Retinal pigment epithelial cell (primary cell): ENCODE results near the gene GABARAPL2.
"Not testable (repeated sequence)": the region's sequence is repeated elsewhere in the genome, so short reads cannot be mapped to it uniquely, and the experiment has no call there.

Source experiments
- DNase-seq: peaks from one replicate; pipeline ENCODE4 v3.0.0-alpha.2; 2010; ENCODE audit warnings: low read depth
- H3K4me3 ChIP-seq: 2 replicates; pipeline ENCODE4 v1.5.1; 2011; ENCODE audit warnings: mild to moderate bottlenecking, low read length, control low read depth, moderate library complexity
- TF ChIP-seq, protein P1 (sequence below): conservative IDR thresholded peaks from 2 replicates; pipeline ENCODE4 v1.5.1; 2011; ENCODE audit warnings: low read depth, low read length, control low read depth, inconsistent platforms

Gene GABARAPL2

GRCh38 chr16:75541236-75541635, 24.9 kb upstream of the GABARAPL2 start:
- no peak overlapping the region for H3K4me3 ChIP-seq
- DNase-seq: no peak
- TF ChIP-seq, protein P1, sequence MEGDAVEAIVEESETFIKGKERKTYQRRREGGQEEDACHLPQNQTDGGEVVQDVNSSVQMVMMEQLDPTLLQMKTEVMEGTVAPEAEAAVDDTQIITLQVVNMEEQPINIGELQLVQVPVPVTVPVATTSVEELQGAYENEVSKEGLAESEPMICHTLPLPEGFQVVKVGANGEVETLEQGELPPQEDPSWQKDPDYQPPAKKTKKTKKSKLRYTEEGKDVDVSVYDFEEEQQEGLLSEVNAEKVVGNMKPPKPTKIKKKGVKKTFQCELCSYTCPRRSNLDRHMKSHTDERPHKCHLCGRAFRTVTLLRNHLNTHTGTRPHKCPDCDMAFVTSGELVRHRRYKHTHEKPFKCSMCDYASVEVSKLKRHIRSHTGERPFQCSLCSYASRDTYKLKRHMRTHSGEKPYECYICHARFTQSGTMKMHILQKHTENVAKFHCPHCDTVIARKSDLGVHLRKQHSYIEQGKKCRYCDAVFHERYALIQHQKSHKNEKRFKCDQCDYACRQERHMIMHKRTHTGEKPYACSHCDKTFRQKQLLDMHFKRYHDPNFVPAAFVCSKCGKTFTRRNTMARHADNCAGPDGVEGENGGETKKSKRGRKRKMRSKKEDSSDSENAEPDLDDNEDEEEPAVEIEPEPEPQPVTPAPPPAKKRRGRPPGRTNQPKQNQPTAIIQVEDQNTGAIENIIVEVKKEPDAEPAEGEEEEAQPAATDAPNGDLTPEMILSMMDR: no peak

- DNase-seq: not testable (repeated sequence)
Measured at GRCh38 chr16:75542462-75542861, 23.7 kb upstream of the GABARAPL2 start.

DNA sequence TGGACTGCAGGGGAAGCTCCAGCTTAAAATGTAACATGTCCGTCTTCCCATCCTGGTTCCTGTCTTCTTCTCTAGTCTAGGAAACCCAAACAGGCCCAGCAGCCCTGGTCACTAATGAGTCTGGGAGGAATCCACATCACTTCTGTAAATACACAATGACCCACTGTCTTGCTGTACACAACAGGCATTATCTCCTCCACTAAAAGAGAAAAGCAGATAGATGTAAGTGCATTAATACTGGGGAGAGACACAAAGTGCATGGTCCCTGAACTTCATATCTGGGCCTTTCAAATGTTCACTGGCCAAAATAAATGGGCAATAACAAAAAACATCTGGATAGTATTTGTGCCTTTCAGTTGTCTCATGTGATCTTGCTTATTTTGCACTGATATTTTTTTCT, 20.3 kb upstream of the GABARAPL2 start:
- not testable (repeated sequence) for DNase-seq, H3K4me3 ChIP-seq

More at GRCh38 chr16:75542462-75542861, 23.7 kb upstream of the GABARAPL2 start:
- not testable (repeated sequence) for H3K4me3 ChIP-seq

- no peak for DNase-seq
- H3K4me3 ChIP-seq: no peak overlapping the region
- TF ChIP-seq, protein P1: no peak
Measured at GRCh38 chr16:75546293-75546692, 19.9 kb upstream of the GABARAPL2 start.

GRCh38 chr16:75548456-75548855, 17.7 kb upstream of the GABARAPL2 start:
- H3K4me3 ChIP-seq, DNase-seq: not testable (repeated sequence)

GRCh38 chr16:75550211-75550662, 15.9 kb upstream of the GABARAPL2 start:
- DNase-seq: no peak
- no peak overlapping the region for H3K4me3 ChIP-seq
- TF ChIP-seq, protein P1: peak; percentile 50

DNA sequence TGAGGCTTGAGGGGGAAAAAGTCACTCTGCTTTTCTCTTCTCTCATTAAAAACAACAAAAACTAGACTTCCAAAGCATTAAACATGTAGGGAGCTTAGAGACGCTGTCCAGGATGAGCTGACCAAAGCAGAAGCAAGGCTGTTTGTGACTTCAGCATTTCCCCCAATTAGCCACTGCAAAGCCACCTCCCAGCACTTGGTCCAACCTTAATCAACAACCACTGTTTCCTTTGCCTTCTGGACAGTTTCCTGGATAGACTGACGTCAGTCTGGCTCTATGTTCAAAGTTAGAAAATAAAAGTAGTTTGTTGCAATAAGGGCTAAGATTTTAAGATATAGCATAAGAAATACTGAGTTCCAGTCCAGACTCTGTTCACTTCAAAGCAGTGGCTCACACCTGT, 13.2 kb upstream of the GABARAPL2 start:
- DNase-seq: no peak
- H3K4me3 ChIP-seq: no peak overlapping the region
- TF ChIP-seq, protein P1: no peak

- TF ChIP-seq, protein P1: no peak
- H3K4me3 ChIP-seq: peak overlapping the region; percentile 74
- peak; percentile 69 for DNase-seq
Measured at GRCh38 chr16:75555213-75555706, 10.9 kb upstream of the GABARAPL2 start.

- H3K4me3 ChIP-seq: peak within 1 kb of the TSS; percentile 74
- TF ChIP-seq, protein P1: peak; percentile 1
- DNase-seq: peak; percentile 71
Measured at GRCh38 chr16:75555707-75556430, 10.3 kb upstream of the GABARAPL2 start, which contains the start of gene TMEM231. Gene TMEM231 (minus strand): TSS chr16:75556252. CDS start chr16:75556209, 43 bp downstream.
